ENCODE results near the gene OR4D6. TPM values are rescaled to one million over a fixed set of nuclear protein-coding genes. Genes with fewer than 3 reads are reported as not detected.

Gene OR4D6
- polyA plus RNA-seq (2011; rRNA removed) (not detected in 2 replicates), polyA plus RNA-seq (2017; fragmentation: RNase III; extraction: RNeasy Plus Mini Kit Qiagen cat#74134 plus additional on column Dnase treatment) (not detected in 3 replicates), polyA minus RNA-seq (2011; rRNA and poly(A)+ RNA removed) (not detected in 2 replicates)
- polyA plus RNA-seq (2012; cell fraction: cytosol; rRNA removed): not detected in 2 replicates
- not detected in 2 replicates for polyA plus RNA-seq (2012; cell fraction: nucleus; rRNA removed)

GRCh38 chr11:59456661-59457060 lies at the start of gene OR4D6:
OR4D6 (plus strand) TSS chr11:59456961; CDS start chr11:59456961, 0 bp downstream.
- ATAC-seq (no peak), FAIRE-seq (no peak), DNase-seq (ENCODE audit: low read depth in 1 of 2, low spot score in 1 of 2) (no peak)
- Histone ChIP-seq H3K4me2 (no peak within 1 kb of the TSS), H3K4me3 (no peak within 1 kb of the TSS), H3K27ac (no peak within 1 kb of the TSS), H3K9me3 (no peaks in the 10 kb centered on the region), H3K4me1 (no peaks in the 10 kb centered on the region)
- TF ChIP-seq EP300 (IDR thresholded peaks at IDR 0.05): no peak
- no peak for TF ChIP-seq BHLHE40 (IDR thresholded peaks at IDR 0.05; ENCODE audit: low read depth, low read length)
- TF ChIP-seq CBX2 (IDR thresholded peaks at IDR 0.05; ENCODE audit: borderline replicate concordance, low read depth): no peak
- POLR2A ChIA-PET: no interaction called here
- WGBS (ENCODE audit: missing lambda C conversion rate): 5% methylated on average over 2 of the region's 2 CpGs
- CTCF ChIA-PET: no interaction called here

DNA sequence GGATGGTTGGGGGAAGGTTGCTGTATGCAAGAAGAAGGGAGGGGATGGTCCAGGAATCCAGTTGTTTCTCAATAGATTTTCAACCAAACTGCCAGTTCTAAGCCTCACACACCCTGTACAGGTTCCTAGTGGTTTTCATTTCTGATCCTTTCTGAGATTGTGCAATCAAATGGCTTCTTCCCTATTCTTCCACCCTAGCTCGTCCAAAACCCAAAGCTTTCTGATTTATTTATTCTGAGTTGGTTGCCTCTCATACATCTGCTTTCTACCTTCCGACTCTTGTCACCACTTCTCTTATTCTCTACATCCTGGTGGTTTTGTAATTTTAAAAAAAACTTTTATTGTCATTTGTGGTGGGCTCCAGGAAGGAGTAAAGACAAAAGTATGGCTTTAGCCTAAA lies 43.1 kb upstream of the OR4D6 start:
- Histone ChIP-seq H3K4me1 (no peaks in the 10 kb centered on the region), H3K9me3 (no peaks in the 10 kb centered on the region), H3K4me3 (no peak overlapping the region), H3K27ac (no peak overlapping the region), H3K4me2 (no peak overlapping the region)
- no peak for DNase-seq (ENCODE audit: low read depth in 1 of 2, low spot score in 1 of 2)
- TF ChIP-seq PBX3 (IDR thresholded peaks at IDR 0.05) (no peak), MAZ (IDR thresholded peaks at IDR 0.05; ENCODE audit: borderline replicate concordance, low read depth, low read length) (no peak), HDAC2 (IDR thresholded peaks at IDR 0.05) (no peak), ELK1 (IDR thresholded peaks at IDR 0.05; ENCODE audit: low read depth, low read length) (no peak), NR3C1 (IDR thresholded peaks at IDR 0.05) (no peak)
- TF ChIP-seq, protein P1, sequence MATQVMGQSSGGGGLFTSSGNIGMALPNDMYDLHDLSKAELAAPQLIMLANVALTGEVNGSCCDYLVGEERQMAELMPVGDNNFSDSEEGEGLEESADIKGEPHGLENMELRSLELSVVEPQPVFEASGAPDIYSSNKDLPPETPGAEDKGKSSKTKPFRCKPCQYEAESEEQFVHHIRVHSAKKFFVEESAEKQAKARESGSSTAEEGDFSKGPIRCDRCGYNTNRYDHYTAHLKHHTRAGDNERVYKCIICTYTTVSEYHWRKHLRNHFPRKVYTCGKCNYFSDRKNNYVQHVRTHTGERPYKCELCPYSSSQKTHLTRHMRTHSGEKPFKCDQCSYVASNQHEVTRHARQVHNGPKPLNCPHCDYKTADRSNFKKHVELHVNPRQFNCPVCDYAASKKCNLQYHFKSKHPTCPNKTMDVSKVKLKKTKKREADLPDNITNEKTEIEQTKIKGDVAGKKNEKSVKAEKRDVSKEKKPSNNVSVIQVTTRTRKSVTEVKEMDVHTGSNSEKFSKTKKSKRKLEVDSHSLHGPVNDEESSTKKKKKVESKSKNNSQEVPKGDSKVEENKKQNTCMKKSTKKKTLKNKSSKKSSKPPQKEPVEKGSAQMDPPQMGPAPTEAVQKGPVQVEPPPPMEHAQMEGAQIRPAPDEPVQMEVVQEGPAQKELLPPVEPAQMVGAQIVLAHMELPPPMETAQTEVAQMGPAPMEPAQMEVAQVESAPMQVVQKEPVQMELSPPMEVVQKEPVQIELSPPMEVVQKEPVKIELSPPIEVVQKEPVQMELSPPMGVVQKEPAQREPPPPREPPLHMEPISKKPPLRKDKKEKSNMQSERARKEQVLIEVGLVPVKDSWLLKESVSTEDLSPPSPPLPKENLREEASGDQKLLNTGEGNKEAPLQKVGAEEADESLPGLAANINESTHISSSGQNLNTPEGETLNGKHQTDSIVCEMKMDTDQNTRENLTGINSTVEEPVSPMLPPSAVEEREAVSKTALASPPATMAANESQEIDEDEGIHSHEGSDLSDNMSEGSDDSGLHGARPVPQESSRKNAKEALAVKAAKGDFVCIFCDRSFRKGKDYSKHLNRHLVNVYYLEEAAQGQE (IDR thresholded peaks at IDR 0.05): no peak
- TF ChIP-seq, protein P2, sequence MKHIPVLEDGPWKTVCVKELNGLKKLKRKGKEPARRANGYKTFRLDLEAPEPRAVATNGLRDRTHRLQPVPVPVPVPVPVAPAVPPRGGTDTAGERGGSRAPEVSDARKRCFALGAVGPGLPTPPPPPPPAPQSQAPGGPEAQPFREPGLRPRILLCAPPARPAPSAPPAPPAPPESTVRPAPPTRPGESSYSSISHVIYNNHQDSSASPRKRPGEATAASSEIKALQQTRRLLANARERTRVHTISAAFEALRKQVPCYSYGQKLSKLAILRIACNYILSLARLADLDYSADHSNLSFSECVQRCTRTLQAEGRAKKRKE (CRISPR knock-in tag; IDR thresholded peaks at IDR 0.05; ENCODE audit: low read depth): no peak
- CTCF ChIA-PET: interaction anchor here (0.5 to 1.5 kb wide), 2 partner anchors 14 to 239 kb away, joined by 3 read pairs; no protein-coding TSS in a partner anchor
- no peak for FAIRE-seq
- POLR2A ChIA-PET: no interaction called here
- WGBS (ENCODE audit: missing lambda C conversion rate): 1% methylated on average over 2 of the region's 2 CpGs
- no peak for ATAC-seq

- Histone ChIP-seq H3K9me3 (no peaks in the 10 kb centered on the region), H3K4me2 (no peak overlapping the region), H3K27ac (no peak overlapping the region), H3K4me1 (no peaks in the 10 kb centered on the region), H3K4me3 (no peak overlapping the region)
- TF ChIP-seq, protein P1 (IDR thresholded peaks at IDR 0.05): no peak
- no peak for TF ChIP-seq NFE2L2 (conservative IDR thresholded peaks at IDR 0.05; ENCODE audit: low read length)
- TF ChIP-seq TFCP2L1 (CRISPR knock-in tag; IDR thresholded peaks at IDR 0.05): no peak
- TF ChIP-seq CHD4 (IDR thresholded peaks at IDR 0.05; ENCODE audit: borderline replicate concordance): no peak
- no peak for TF ChIP-seq HOXA7 (CRISPR knock-in tag; IDR thresholded peaks at IDR 0.05)
- TF ChIP-seq NR3C1 (IDR thresholded peaks at IDR 0.05): no peak
- no peak for TF ChIP-seq SREBF2 (IDR thresholded peaks at IDR 0.05)
- TF ChIP-seq ZSCAN20 (CRISPR knock-in tag; IDR thresholded peaks at IDR 0.05): no peak
- no peak for TF ChIP-seq BCL3 (IDR thresholded peaks at IDR 0.05)
- TF ChIP-seq HOXB5 (CRISPR knock-in tag; IDR thresholded peaks at IDR 0.05): no peak
- no peak for TF ChIP-seq CEBPB (IDR thresholded peaks at IDR 0.05)
- POLR2A ChIA-PET: no interaction called here
- FAIRE-seq: no peak
- WGBS (ENCODE audit: missing lambda C conversion rate): 17% methylated on average over 1 of the region's 1 CpG
- CTCF ChIA-PET: no interaction called here
- no peak for DNase-seq (ENCODE audit: low read depth in 1 of 2, low spot score in 1 of 2)
- ATAC-seq: no peak
Measured at GRCh38 chr11:59415111-59415510, 41.6 kb upstream of the OR4D6 start.

All from A549 (cell line).